NCI-H510A treated with DMSO at 0.1 percent for 48 hours (cell line): ENCODE data around the gene KLHL25.
"Not testable (repeated sequence)": the region's sequence is repeated elsewhere in the genome, so short reads cannot be mapped to it uniquely, and the experiment has no call there.

Source experiments
- DNase-seq: peaks from one replicate; lab custom pipeline; 2025; lab: John Stamatoyannopoulos, UW

KLHL25 gene

GRCh38 chr15:85794598-85795336 is at the start of gene KLHL25:
Gene KLHL25 (minus strand): TSS chr15:85794925. CDS start chr15:85769810, 25,115 bp downstream.
- DNase-seq, result peak; percentile 81

GRCh38 chr15:85840802-85841152 is 46.1 kb upstream of the KLHL25 start:
- DNase-seq, result no peak

- DNase-seq, result peak; percentile 38
Observed at GRCh38 chr15:85840079-85840801, 45.5 kb upstream of the KLHL25 start.

- no peak for DNase-seq
Observed at GRCh38 chr15:85839643-85840042, 44.9 kb upstream of the KLHL25 start.

- no peak for DNase-seq
Observed at GRCh38 chr15:85838655-85839054, 43.9 kb upstream of the KLHL25 start.

GRCh38 chr15:85837881-85838280 is 43.2 kb upstream of the KLHL25 start:
- DNase-seq, result no peak

- DNase-seq, result peak; percentile 8
Observed at GRCh38 chr15:85837011-85837433, 42.3 kb upstream of the KLHL25 start.

GRCh38 chr15:85834651-85835050 is 39.9 kb upstream of the KLHL25 start:
- no peak for DNase-seq

GRCh38 chr15:85832394-85832793 is 37.7 kb upstream of the KLHL25 start:
- no peak for DNase-seq

- no peak for DNase-seq
Observed at GRCh38 chr15:85831415-85832113, 36.8 kb upstream of the KLHL25 start.

GRCh38 chr15:85829754-85830153 is 35.0 kb upstream of the KLHL25 start:
- DNase-seq, result not testable (repeated sequence)

- DNase-seq, result no peak
Observed at GRCh38 chr15:85828874-85829273, 34.1 kb upstream of the KLHL25 start.

- DNase-seq, result no peak
Observed at GRCh38 chr15:85828126-85828525, 33.4 kb upstream of the KLHL25 start.

GRCh38 chr15:85826756-85827515 is 32.2 kb upstream of the KLHL25 start:
- no peak for DNase-seq

GRCh38 chr15:85825719-85826118 is 31.0 kb upstream of the KLHL25 start:
- DNase-seq, result peak; percentile 3

- no peak for DNase-seq
Observed at GRCh38 chr15:85825118-85825517, 30.4 kb upstream of the KLHL25 start.

GRCh38 chr15:85821545-85821944 is 26.8 kb upstream of the KLHL25 start:
- no peak for DNase-seq

- no peak for DNase-seq
Observed at GRCh38 chr15:85819938-85820337, 25.2 kb upstream of the KLHL25 start.

GRCh38 chr15:85813234-85813633 is 18.5 kb upstream of the KLHL25 start:
- no peak for DNase-seq

GRCh38 chr15:85810075-85810474 is 15.3 kb upstream of the KLHL25 start:
- DNase-seq, result no peak

GRCh38 chr15:85805420-85805819 is 10.7 kb upstream of the KLHL25 start:
- DNase-seq, result no peak
